Spleen (tissue), 7 donors: ENCODE data around the gene ADA.
A peak's percentile ranks its signal among the peaks of the same experiment; 100 is the strongest.

Experiments
- POLR2A ChIP-seq, 3 donors: fragments of 450-650 bp; IDR thresholded peaks; one replicate each; pipeline ENCODE4 v1.5.1; 2017; ENCODE audit warnings: antibody characterized with exemption in 3 of 3, mild to moderate bottlenecking in 1 of 3
- POLR2AphosphoS5 ChIP-seq, 3 donors: sonication (generic); formaldehyde crosslinking; IDR thresholded peaks; one replicate each; pipeline ENCODE4 v1.5.1; 2017; ENCODE audit warnings: antibody characterized with exemption in 3 of 3
- TF ChIP-seq, protein P1 (sequence below), 11 experiments: fragments of 200-600 bp in 7 of 11; fragments of 450-650 bp in 4 of 11; sonication (generic) in 4 of 11; IDR thresholded peaks in 8 of 11; conservative IDR thresholded peaks in 3 of 11; 1 replicate in 7 of 11; 2 replicates in 4 of 11; pipeline versions ENCODE4 v1.4.0 to v1.8.0; 2016 to 2021; ENCODE audit warnings: antibody characterized with exemption in 11 of 11, inconsistent platforms in 4 of 11, mild to moderate bottlenecking in 1 of 11
- donor health status: DM: no; HTN: no; CAD: no; lungs with moderate emphysema.
- donor health status: DM: no; HTN: no; CAD: no.
- donor health status: DM: no; HTN: no; CAD: no.

DNA sequence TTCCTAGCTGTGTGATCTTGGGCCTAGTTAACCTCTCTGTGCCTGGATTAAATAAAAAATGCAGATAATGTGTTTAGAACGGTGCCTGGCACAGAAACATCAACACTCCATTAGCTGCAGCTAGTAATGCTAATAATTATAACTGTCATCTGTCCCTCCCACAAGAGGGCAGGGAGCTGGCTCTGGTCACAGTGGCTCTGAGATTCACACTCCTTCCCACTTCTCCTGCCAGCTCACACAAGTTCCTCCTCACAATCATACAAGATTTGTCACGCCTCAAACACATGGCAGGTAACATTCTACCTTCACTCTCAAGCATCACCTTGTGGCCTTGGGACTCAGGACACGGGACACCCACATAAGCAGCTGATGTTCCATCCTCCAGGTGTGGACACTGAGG is 2.4 kb downstream of the ADA start:
- TF ChIP-seq, protein P1, sequence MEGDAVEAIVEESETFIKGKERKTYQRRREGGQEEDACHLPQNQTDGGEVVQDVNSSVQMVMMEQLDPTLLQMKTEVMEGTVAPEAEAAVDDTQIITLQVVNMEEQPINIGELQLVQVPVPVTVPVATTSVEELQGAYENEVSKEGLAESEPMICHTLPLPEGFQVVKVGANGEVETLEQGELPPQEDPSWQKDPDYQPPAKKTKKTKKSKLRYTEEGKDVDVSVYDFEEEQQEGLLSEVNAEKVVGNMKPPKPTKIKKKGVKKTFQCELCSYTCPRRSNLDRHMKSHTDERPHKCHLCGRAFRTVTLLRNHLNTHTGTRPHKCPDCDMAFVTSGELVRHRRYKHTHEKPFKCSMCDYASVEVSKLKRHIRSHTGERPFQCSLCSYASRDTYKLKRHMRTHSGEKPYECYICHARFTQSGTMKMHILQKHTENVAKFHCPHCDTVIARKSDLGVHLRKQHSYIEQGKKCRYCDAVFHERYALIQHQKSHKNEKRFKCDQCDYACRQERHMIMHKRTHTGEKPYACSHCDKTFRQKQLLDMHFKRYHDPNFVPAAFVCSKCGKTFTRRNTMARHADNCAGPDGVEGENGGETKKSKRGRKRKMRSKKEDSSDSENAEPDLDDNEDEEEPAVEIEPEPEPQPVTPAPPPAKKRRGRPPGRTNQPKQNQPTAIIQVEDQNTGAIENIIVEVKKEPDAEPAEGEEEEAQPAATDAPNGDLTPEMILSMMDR (IDR thresholded peaks at IDR 0.05 in 8 of 11, conservative IDR thresholded peaks at IDR 0.05 in 3 of 11), result no peak
- no peak for TF ChIP-seq POLR2A (IDR thresholded peaks at IDR 0.05)
- TF ChIP-seq POLR2AphosphoS5 (IDR thresholded peaks at IDR 0.05), result peak in 1 of 3 donors; percentile 11
